Stimulated activated CD8-positive, alpha-beta memory T cell treated with anti-CD3 and anti-CD28 coated beads, Interleukin-4, amount 100 ng/mL, for 4 hours (primary cell): Measurements from ENCODE around the gene SERINC3.
A peak's percentile ranks its signal among the peaks of the same experiment; 100 is the strongest.
"Not testable (repeated sequence)": the region's sequence is repeated elsewhere in the genome, so short reads cannot be mapped to it uniquely, and the experiment has no call there.

Experiments
- DNase-seq, 2 donors: peaks; one replicate each; pipeline ENCODE4 v3.0.0-alpha.2; 2020; ENCODE audit warnings: low read depth in 2 of 2, low spot score in 1 of 2

The SERINC3 gene

GRCh38 chr20:44494681-44495080 is 27.2 kb downstream of the SERINC3 start:
- DNase-seq = no peak

GRCh38 chr20:44494266-44494665 is 27.6 kb downstream of the SERINC3 start:
- DNase-seq = no peak

- no peak for DNase-seq
Observed at GRCh38 chr20:44491635-44492395, 30.1 kb downstream of the SERINC3 start.

- no peak for DNase-seq
Observed at GRCh38 chr20:44489931-44490330, 31.9 kb downstream of the SERINC3 start.

- DNase-seq = no peak
Observed at GRCh38 chr20:44489223-44489622, 32.6 kb downstream of the SERINC3 start.

- DNase-seq = no peak
Observed at GRCh38 chr20:44488551-44488950, 33.3 kb downstream of the SERINC3 start.

GRCh38 chr20:44485830-44486198 is 36.1 kb downstream of the SERINC3 start:
- no peak for DNase-seq

GRCh38 chr20:44485078-44485829 is 36.6 kb downstream of the SERINC3 start:
- no peak for DNase-seq

- DNase-seq = no peak
Observed at GRCh38 chr20:44483112-44483511, 38.8 kb downstream of the SERINC3 start.

GRCh38 chr20:44481719-44482416 is 40.0 kb downstream of the SERINC3 start:
- no peak for DNase-seq

GRCh38 chr20:44480097-44480496 is 41.8 kb downstream of the SERINC3 start:
- DNase-seq = no peak

- no peak for DNase-seq
Observed at GRCh38 chr20:44479643-44480042, 42.2 kb downstream of the SERINC3 start.

GRCh38 chr20:44478206-44478605 is 43.7 kb downstream of the SERINC3 start:
- no peak for DNase-seq

- DNase-seq = no peak
Observed at GRCh38 chr20:44477151-44477550, 44.7 kb downstream of the SERINC3 start.

GRCh38 chr20:44475694-44476560 is 45.9 kb downstream of the SERINC3 start, which contains the start of gene TTPAL:
Gene TTPAL, plus strand, starts transcription at chr20:44475874. Its CDS starts 4,126 bp downstream, at chr20:44480000.
- DNase-seq = peak; percentile 78 to 80

GRCh38 chr20:44475372-44475693 is 46.5 kb downstream of the SERINC3 start:
- DNase-seq = no peak

- not testable (repeated sequence) for DNase-seq
Observed at GRCh38 chr20:44472283-44472682, 49.6 kb downstream of the SERINC3 start.

GRCh38 chr20:44471481-44471882 is 50.4 kb downstream of the SERINC3 start:
- no peak for DNase-seq

- no peak for DNase-seq
Observed at GRCh38 chr20:44470327-44470726, 51.5 kb downstream of the SERINC3 start.

- no peak for DNase-seq
Observed at GRCh38 chr20:44468044-44468782, 53.7 kb downstream of the SERINC3 start.
